ENCODE measurements around the gene MMP3.

Gene MMP3

DNA sequence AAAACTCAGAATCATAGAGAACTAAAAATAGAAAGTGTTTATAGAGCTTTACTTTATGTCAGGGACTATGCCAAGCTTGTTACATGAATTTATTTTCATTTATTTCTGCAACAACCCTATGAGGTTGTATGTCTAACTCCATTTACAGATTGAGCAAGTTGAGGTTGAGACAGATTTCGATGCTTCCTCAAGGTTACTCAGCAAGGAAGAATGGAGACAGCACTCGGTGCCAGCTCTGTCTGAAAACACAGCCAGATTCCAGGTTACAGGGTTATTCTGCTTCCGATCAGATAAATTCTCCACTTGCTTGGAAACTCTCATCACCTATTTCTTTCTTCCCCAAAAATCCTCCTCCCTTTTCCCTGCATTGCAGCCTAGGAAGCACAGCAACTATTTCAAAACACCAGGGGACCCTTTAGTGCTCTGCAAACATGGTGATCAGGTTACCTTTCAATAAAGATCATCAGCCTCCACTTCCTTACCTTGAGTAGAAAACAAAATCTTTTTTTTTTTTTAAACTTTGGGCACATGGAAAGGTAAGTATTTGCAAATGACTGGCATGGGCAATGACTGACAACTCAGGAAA lies 7.0 kb downstream of the MMP3 start:
- Histone ChIP-seq H3K4me3 (ENCODE audit: low read depth, low read length) (no peak overlapping the region), H3K4me1 (ENCODE audit: control insufficient read depth, insufficient read depth, low read length) (no peaks in the 10 kb centered on the region; the same call in 1 of the 2 replicates), H3K27ac (ENCODE audit: extremely low read depth, low read depth, low read length) (no peak overlapping the region), H3K9me3 (ENCODE audit: control insufficient read depth, insufficient read depth, low read depth, low read length) (no peaks in the 10 kb centered on the region), H3K36me3 (ENCODE audit: control insufficient read depth in 2 of 2, insufficient read depth in 1 of 2, low read length in 2 of 2) (no peaks in the 10 kb centered on the region)
- TF ChIP-seq HOXA7 (CRISPR knock-in tag; IDR thresholded peaks at IDR 0.05; ENCODE audit: borderline replicate concordance) (no peak), HIC1 (tag by site-specific recombination; IDR thresholded peaks at IDR 0.05) (no peak), ZNF701 (tag by site-specific recombination; IDR thresholded peaks at IDR 0.05) (peak; percentile 64; the same call in 1 of the 2 replicates), ZNF660 (tag by site-specific recombination; IDR thresholded peaks at IDR 0.05) (no peak), ZSCAN16 (tag by site-specific recombination; IDR thresholded peaks at IDR 0.05) (0 out of 2 replicates have a peak, but pooled peaks have one; percentile 35)
- CTCF ChIA-PET, result no interaction called here
- POLR2A ChIA-PET, result interaction anchor here (0.6 kb wide), 1 partner anchor 45 kb away, joined by 3 read pairs; no protein-coding TSS in a partner anchor

DNA sequence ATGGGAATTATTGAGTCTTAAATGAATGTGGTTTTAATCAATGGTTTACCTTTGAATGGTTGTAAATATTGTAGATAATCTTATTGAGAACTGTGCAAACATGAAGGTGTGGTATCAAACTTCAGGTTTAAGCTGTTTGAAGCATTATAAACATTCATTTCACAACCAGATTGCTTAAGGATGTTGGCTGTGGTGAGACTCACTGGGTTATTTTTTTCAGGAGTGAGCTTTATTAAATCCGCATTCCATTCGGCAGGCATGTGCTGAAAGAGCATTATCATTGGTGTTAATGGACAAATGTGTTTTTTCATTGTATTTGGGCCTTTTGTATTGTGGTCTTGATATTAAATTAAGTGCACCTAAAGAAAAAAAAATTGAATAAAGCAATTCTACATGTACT lies 9.7 kb downstream of the MMP3 start:
- no peaks in the 10 kb centered on the region; the same call in 1 of the 2 replicates for H3K4me1 ChIP-seq (ENCODE audit: control insufficient read depth, insufficient read depth, low read length)
- no peaks in the 10 kb centered on the region for H3K9me3 ChIP-seq (ENCODE audit: control insufficient read depth, insufficient read depth, low read depth, low read length)
- ChIA-PET CTCF (interaction anchor here (0.5 to 1.1 kb wide), 2 partner anchors 21 to 81 kb away, joined by 3 to 4 read pairs; no protein-coding TSS in a partner anchor), POLR2A (no interaction called here)
- H3K27ac ChIP-seq (ENCODE audit: extremely low read depth, low read depth, low read length), result no peak overlapping the region
- H3K36me3 ChIP-seq (ENCODE audit: control insufficient read depth in 2 of 2, insufficient read depth in 1 of 2, low read length in 2 of 2), result no peaks in the 10 kb centered on the region
- TF ChIP-seq ZNF530 (tag by site-specific recombination; IDR thresholded peaks at IDR 0.05; ENCODE audit: low read depth) (no peak), IKZF3 (tag by site-specific recombination; IDR thresholded peaks at IDR 0.05) (no peak), ZNF707 (tag by site-specific recombination; IDR thresholded peaks at IDR 0.05) (no peak), ZBTB17 (tag by site-specific recombination; IDR thresholded peaks at IDR 0.05) (no peak), SP3 (tag by site-specific recombination; IDR thresholded peaks at IDR 0.05) (no peak)
- TF ChIP-seq, protein P1, sequence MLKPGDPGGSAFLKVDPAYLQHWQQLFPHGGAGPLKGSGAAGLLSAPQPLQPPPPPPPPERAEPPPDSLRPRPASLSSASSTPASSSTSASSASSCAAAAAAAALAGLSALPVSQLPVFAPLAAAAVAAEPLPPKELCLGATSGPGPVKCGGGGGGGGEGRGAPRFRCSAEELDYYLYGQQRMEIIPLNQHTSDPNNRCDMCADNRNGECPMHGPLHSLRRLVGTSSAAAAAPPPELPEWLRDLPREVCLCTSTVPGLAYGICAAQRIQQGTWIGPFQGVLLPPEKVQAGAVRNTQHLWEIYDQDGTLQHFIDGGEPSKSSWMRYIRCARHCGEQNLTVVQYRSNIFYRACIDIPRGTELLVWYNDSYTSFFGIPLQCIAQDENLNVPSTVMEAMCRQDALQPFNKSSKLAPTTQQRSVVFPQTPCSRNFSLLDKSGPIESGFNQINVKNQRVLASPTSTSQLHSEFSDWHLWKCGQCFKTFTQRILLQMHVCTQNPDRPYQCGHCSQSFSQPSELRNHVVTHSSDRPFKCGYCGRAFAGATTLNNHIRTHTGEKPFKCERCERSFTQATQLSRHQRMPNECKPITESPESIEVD (tag by site-specific recombination; IDR thresholded peaks at IDR 0.05), result no peak
- no peak overlapping the region for H3K4me3 ChIP-seq (ENCODE audit: low read depth, low read length)

DNA sequence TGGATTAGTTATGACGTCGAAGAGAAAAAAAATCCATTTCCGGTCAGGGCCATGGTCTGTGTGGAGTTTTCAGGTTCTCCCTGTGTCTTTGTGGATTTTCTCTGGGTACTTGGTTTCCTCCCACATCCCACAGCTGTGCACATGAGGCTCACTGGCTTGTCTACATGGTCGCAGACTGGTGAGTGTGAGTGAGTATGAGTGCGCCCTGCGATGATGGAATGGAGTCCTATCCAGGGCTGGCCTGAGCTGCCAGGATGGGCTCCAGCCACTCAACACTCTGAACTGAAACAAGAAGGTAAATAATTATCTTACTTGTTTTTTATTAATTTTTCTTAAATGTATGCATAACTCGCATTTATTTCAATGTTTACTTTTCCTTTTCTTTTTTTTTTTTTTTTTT lies 10.8 kb downstream of the MMP3 start:
- H3K4me1 ChIP-seq (ENCODE audit: control insufficient read depth, insufficient read depth, low read length), result no peaks in the 10 kb centered on the region; the same call in 1 of the 2 replicates
- ChIA-PET POLR2A (no interaction called here), CTCF (no interaction called here)
- no peaks in the 10 kb centered on the region for H3K36me3 ChIP-seq (ENCODE audit: control insufficient read depth in 2 of 2, insufficient read depth in 1 of 2, low read length in 2 of 2)
- no peaks in the 10 kb centered on the region for H3K9me3 ChIP-seq (ENCODE audit: control insufficient read depth, insufficient read depth, low read depth, low read length)
- no peak overlapping the region for H3K27ac ChIP-seq (ENCODE audit: extremely low read depth, low read depth, low read length)
- H3K4me3 ChIP-seq (ENCODE audit: low read depth, low read length), result no peak overlapping the region
- TF ChIP-seq ZNF292 (tag by site-specific recombination; IDR thresholded peaks at IDR 0.05; ENCODE audit: borderline replicate concordance, low read depth) (no peak), ZNF311 (tag by site-specific recombination; IDR thresholded peaks at IDR 0.05; ENCODE audit: borderline replicate concordance) (no peak), ZBTB21 (tag by site-specific recombination; IDR thresholded peaks at IDR 0.05) (no peak), ZNF112 (tag by site-specific recombination; IDR thresholded peaks at IDR 0.05) (no peak), ATF2 (tag by site-specific recombination; IDR thresholded peaks at IDR 0.05; ENCODE audit: low read depth) (no peak), ZNF416 (tag by site-specific recombination; IDR thresholded peaks at IDR 0.05) (no peak), MYNN (tag by site-specific recombination; IDR thresholded peaks at IDR 0.05; ENCODE audit: borderline replicate concordance) (no peak), ZNF596 (tag by site-specific recombination; IDR thresholded peaks at IDR 0.05) (no peak), ZNF174 (tag by site-specific recombination; IDR thresholded peaks at IDR 0.05) (no peak), ZBTB20 (tag by site-specific recombination; IDR thresholded peaks at IDR 0.05) (no peak), YY1 (tag by site-specific recombination; IDR thresholded peaks at IDR 0.05) (no peak), ZNF660 (tag by site-specific recombination; IDR thresholded peaks at IDR 0.05) (no peak), ZNF677 (tag by site-specific recombination; IDR thresholded peaks at IDR 0.05) (no peak), SP7 (tag by site-specific recombination; IDR thresholded peaks at IDR 0.05) (no peak), ZNF664 (tag by site-specific recombination; IDR thresholded peaks at IDR 0.05) (no peak), ZSCAN30 (tag by site-specific recombination; IDR thresholded peaks at IDR 0.05) (no peak)
- TF ChIP-seq, protein P2, sequence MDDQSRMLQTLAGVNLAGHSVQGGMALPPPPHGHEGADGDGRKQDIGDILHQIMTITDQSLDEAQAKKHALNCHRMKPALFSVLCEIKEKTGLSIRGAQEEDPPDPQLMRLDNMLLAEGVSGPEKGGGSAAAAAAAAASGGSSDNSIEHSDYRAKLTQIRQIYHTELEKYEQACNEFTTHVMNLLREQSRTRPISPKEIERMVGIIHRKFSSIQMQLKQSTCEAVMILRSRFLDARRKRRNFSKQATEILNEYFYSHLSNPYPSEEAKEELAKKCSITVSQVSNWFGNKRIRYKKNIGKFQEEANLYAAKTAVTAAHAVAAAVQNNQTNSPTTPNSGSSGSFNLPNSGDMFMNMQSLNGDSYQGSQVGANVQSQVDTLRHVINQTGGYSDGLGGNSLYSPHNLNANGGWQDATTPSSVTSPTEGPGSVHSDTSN (CRISPR knock-in tag; IDR thresholded peaks at IDR 0.05), result no peak
